GM19397 (cell line): ENCODE measurements around the gene AGBL3.
"Not testable (repeated sequence)": the region's sequence is repeated elsewhere in the genome, so short reads cannot be mapped to it uniquely, and the experiment has no call there.

Source experiments
- ATAC-seq: cut with Tn5 transposase; IDR thresholded peaks from one replicate; pipeline ENCODE4 v1.9.1; 2021; ENCODE audit warnings: mild to moderate bottlenecking, moderate library complexity; ENCODE audit not compliant: unreplicated experiment

The AGBL3 gene

DNA sequence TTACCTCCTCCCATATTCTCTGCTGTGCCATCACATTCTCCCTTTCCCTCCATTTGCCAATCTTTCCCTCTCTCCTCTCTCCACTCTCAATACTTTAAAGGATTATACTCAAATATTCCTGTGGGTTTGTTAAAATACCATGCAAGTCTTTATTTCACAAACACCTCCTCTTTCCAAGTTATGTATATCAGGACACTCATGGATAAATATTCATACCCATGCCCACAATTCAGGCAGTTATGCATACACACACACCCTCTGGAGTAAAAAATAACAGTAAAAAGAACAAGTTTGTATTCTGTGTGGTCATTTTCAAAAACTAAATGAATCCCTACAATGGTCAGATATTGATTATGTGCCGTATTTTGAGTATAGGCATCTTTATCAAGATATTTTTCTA lies 88.2 kb downstream of the AGBL3 start:
- no peak for ATAC-seq

DNA sequence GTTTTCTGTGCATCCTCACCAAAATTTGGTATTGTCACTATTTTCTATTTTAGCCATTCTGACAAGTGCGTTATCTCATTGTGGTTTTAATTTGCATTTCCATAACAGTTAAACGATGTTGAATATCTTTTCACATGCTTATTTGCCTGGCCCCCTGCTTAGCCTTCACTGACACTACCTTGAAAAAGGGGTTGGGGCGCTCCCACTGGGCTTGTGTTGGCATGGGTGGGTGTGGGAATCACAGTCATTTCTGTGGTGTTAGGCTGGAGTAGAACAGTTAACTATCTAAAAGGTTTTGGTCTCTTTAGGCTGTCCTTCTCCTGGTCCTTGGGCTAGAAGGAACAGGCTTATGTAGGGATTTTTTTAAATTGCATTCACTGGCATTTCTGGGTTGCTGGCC lies 89.4 kb downstream of the AGBL3 start:
- no peak for ATAC-seq

DNA sequence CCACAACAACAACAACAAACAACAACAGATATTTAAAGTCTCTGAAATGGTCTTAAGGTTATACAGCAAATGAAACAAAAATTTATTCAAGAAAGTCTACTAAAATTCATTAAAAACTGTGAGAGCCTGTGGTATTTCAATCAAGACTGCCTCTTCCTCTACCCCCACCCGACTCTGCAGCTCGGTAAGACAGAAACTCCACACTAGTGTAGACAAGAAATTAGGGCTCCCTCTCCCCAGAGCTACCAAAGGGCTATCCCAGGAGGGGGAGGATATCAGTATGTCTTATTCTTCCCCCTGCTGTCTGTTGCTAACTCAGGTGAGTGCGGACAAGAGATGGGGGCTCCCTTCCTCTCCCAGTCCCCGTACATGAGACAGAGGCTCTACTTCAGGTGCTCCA lies 90.6 kb downstream of the AGBL3 start:
- ATAC-seq = no peak

DNA sequence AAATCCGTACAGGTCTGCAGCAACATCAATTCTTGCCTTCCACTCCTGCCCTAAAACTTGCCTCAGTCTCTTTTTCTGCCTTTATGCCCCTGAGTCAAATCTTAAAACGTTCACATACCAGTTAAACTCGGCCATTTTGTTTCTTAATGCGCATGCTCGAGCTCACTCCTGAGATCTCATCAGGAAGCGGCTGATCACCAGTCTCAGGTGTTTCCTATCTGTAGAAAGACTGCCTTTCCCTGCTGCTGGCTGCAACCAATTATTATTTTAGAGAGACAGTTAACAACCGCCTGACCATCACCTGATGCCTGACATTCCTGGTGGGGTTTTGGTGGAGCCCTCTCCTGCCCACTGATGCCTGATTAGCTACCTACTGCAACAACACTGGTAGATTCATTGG lies 91.3 kb downstream of the AGBL3 start:
- no peak for ATAC-seq

GRCh38 chr7:135078051-135078450 lies 91.7 kb downstream of the AGBL3 start:
- no peak for ATAC-seq

GRCh38 chr7:135079068-135079467 lies 92.8 kb downstream of the AGBL3 start:
- no peak for ATAC-seq

DNA sequence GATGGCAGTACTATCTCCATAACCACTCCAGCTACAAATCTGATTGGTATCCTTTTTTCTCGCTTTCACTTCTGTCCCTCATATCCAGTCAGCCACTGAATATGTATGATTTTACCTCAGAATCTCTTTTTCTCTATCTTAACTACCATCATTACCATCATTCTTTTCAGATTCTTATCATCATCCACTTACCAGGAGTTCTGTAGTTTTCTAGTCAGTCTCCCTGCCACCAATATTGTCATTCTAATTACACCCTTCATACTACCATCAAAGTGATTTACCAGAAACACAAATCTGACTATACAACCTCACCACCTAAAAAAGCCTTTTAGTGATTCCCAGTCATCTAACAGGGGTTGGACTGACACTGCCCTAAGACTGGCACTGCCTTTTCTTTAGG lies 96.7 kb downstream of the AGBL3 start:
- no peak for ATAC-seq

- ATAC-seq = no peak
Measured at GRCh38 chr7:135088566-135088965, 102.3 kb downstream of the AGBL3 start.

GRCh38 chr7:135091717-135092116 lies 105.4 kb downstream of the AGBL3 start:
- no peak for ATAC-seq

DNA sequence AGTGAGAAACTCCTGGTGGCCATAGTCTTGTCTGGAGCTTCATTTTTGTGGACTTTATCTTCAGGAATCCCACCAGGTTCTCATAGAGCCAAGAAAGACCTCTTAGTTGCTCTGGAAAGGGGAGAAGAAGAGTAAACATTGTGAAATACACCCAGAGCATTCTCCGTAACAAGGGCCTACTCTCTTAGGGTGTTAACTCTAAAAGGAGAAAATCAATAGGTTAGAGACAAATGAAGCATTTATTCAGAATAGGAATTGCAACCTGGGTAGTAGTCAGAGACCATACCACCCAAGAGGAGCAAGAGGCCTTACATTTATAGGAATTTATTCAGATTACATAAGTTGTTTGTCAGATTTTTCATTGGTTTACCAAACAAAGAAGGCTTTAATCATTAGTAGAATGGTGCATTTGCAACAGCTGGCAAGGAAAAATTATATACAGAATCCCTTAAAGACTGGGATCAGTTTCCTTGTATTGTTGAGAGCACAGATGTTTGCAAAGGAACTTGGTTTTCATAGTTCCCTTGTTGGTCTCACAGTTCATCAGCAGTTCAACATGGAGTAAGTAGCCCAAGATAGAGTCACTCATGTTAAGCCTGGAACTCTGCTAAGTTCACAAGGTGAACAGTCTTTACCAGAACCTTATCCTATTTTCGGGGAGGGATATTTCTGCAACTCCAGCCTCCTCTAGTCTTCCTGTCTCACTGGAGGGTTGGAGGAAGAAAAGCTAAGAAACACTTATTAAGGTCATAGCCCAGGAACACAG lies 108.3 kb downstream of the AGBL3 start:
- ATAC-seq = no peak

DNA sequence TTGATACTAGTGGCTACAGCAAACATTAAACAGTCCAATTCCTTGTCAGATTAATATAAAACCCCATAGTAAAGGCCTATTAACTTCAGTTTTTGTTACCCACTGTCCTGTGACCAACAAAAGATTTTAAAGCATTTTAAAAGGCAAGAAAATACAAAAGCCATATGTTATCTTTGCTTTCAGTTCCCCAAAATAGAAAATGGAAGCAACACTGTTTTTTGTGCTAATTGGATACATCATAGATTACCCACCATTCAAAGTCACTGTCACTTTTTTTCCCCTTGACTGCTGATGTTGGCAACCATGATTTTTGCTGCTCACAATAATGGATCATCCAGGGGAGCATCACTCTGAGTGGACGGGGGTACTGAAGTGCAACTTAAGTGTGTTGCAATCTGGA lies 109.1 kb downstream of the AGBL3 start:
- ATAC-seq = no peak

- ATAC-seq = no peak
Measured at GRCh38 chr7:135098391-135098790, 112.1 kb downstream of the AGBL3 start.

DNA sequence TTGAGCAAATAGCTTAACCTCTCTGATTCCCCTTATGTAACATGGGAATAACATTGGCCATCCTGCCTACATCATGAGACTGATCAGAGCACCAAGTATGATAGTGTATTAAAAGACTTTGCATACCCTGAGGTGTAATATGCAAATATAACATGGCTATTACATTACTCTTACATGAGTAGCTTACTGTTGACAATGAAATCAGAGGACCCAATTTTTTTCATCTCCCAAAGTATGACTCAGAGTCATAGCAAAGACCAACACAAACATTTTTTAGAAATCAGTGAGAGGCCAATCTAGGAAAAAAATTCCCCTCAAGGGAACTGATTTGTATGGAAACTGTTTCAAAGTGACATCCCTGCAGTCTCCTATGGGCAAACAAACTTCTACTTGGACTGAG lies 114.5 kb downstream of the AGBL3 start:
- ATAC-seq = no peak

- ATAC-seq = peak; percentile 66
Measured at GRCh38 chr7:135102372-135102771, 116.1 kb downstream of the AGBL3 start.

DNA sequence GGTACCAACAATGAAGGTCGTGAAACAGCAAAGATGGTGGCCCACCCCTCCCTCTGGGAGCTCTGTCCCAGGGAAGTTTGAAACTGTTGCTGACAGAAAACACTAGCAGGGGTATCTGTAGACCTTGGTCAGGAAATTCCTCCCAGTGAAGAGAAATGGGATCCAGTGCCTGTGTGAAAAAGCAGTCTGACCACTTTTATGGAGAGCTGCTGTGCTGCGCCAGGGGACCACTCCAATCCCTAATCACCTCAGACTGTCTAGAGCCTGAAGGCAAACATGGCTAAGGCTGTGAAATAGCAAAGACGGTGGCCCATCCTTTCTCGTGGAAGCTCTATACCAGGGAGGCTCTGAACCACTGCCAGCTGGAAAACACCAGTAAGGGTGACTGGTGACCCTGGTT lies 123.3 kb downstream of the AGBL3 start:
- no peak for ATAC-seq

DNA sequence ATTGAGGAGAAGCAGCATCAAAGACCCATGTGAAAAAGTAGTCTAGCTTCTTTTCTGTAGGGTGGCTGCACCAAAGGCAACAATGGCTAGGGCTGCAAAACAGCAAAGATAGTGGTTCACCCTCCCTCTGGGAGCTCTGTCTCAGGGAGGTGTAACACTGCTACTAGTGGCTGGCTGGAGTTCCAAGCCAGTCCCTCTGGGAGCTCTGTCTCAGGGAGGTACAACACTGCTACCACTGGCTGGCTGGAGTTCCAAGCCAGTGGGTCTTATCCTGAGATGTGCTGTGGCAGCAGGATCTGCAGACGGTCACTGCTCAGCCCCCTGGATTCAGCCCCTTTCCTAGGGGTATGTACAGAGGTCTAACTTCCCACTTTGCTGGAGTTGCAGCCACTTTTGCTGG lies 123.7 kb downstream of the AGBL3 start:
- ATAC-seq = no peak

DNA sequence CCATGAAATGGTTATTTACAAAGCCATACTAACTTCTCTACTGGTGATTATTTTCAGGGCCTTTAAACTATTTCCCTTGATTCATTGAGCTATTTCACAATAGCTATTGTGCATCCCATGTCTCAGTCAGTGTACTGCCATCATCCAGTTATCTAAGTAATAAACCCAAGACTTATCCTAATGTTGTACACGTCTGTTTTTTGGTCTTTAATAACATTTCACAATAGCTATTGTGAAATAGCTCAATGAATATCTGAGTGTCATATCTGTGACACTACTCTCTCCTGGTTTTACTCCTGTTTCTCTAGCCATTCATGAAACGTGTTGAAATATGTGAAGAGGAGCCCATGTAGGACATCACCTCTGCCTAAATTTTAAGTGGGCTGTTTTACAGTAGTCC lies 125.1 kb downstream of the AGBL3 start:
- ATAC-seq = no peak

- ATAC-seq = no peak
Measured at GRCh38 chr7:135114622-135115021, 128.3 kb downstream of the AGBL3 start.

DNA sequence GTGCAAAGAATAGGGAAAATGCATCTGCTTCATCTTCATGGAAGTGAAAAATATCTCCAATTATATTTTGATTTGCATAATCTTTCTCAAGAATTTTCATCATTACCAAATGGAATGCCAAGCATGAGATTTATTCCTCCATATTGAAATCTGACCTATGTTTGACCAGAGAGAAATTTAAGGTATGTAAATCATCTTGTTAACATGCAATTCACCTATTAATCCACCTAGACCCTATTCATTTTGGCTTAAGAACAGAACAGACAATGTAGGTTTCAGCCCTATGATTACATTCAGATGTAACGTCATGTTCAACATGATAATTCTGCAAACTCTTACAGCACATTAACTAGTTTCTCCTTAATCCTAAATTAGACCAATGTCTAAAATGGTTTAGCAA lies 130.8 kb downstream of the AGBL3 start:
- no peak for ATAC-seq

- no peak for ATAC-seq
Measured at GRCh38 chr7:135121868-135122267, 135.6 kb downstream of the AGBL3 start.

GRCh38 chr7:135124631-135125030 lies 138.3 kb downstream of the AGBL3 start:
- not testable (repeated sequence) for ATAC-seq

DNA sequence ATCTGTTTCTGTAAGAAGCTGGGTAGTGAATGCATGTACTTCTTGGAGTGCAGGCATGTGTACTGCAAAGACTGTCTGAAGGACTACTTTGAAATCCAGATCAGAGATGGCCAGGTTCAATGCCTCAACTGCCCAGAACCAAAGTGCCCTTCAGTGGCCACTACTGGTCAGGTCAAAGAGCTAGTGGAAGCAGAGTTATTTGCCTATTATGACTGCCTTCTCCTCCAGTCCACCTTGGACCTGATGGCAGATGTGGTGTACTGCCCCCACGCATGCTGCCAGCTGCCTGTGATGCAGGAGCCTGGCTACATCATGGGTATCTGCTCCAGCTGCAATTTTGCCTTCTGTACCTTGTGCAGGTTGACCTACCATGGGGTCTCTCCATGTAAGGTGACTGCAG lies 142.6 kb downstream of the AGBL3 start:
- no peak for ATAC-seq

- ATAC-seq = no peak
Measured at GRCh38 chr7:135129579-135129978, 143.3 kb downstream of the AGBL3 start.
